HFFc6 (cell line): Measurements from ENCODE around the gene PCSK5. TPM values are rescaled to one million over a fixed set of nuclear protein-coding genes. Genes with fewer than 3 reads are reported as not detected.

Experiments used
- DNase-seq: peaks from one replicate; pipeline ENCODE4 v3.0.0-alpha.2; 2018
- H3K27ac Mint-ChIP-seq: 2 replicates; pipeline ENCODE4 v1.8.0; 2020; ENCODE audit warnings: mild to moderate bottlenecking, mixed read lengths
- H3K27me3 Mint-ChIP-seq: 2 replicates; pipeline ENCODE4 v1.8.0; 2021; ENCODE audit warnings: mild to moderate bottlenecking, moderate library complexity, mixed read lengths; ENCODE audit not compliant: insufficient read depth
- H3K36me3 Mint-ChIP-seq: 2 replicates; pipeline ENCODE4 v1.8.0; 2021; ENCODE audit warnings: low read depth, mixed read lengths
- H3K4me1 Mint-ChIP-seq: 2 replicates; pipeline ENCODE4 v1.8.0; 2020; ENCODE audit warnings: low read depth, mixed read lengths
- H3K4me3 Mint-ChIP-seq: 2 replicates; pipeline ENCODE4 v1.8.0; 2020; ENCODE audit warnings: mild to moderate bottlenecking, moderate library complexity, mixed read lengths
- H3K9me3 Mint-ChIP-seq: 2 replicates; pipeline ENCODE4 v1.8.0; 2020; ENCODE audit warnings: mild to moderate bottlenecking, mixed read lengths
- CTCF ChIP-seq: fragments of 200-600 bp; sonication (generic); IDR thresholded peaks from 2 replicates; pipeline ENCODE4 v1.5.0; 2021; ENCODE audit warnings: antibody characterized with exemption, mild to moderate bottlenecking
- total RNA-seq, 6 experiments: library from RNA; stranded (reverse); fragmentation: NEBNext Ultra II Directional; extraction: Animal tissue kit (Norgen Biotek cat#: 25700); gene quantifications; 2 replicates in 1 of 6; 3 replicates in 5 of 6; pipeline ENCODE4 v1.2.3, GENCODE V29; 2021

The PCSK5 gene
- total RNA-seq, 6 experiments from 2014 or later = 0.18 to 0.36 (median 0.22) TPM

GRCh38 chr9:76085596-76085995 lies 195.1 kb downstream of the PCSK5 start:
- Mint-ChIP-seq H3K4me3 (no peak overlapping the region), H3K9me3 (peaks cover 12% of the 10 kb centered on the region), H3K27ac (no peak overlapping the region), H3K36me3 (no peaks in the 10 kb centered on the region), H3K27me3 (no peaks in the 10 kb centered on the region), H3K4me1 (no peaks in the 10 kb centered on the region)
- TF ChIP-seq CTCF = no peak
- no peak for DNase-seq

- no peak for TF ChIP-seq CTCF
- Mint-ChIP-seq H3K27me3 (no peaks in the 10 kb centered on the region), H3K9me3 (peaks cover 12% of the 10 kb centered on the region), H3K36me3 (no peaks in the 10 kb centered on the region), H3K4me3 (no peak overlapping the region), H3K27ac (no peak overlapping the region), H3K4me1 (no peaks in the 10 kb centered on the region)
- DNase-seq = no peak
Measured at GRCh38 chr9:76086539-76086938, 196.1 kb downstream of the PCSK5 start.

- TF ChIP-seq CTCF = no peak
- no peaks in the 10 kb centered on the region for H3K36me3 Mint-ChIP-seq
- no peak overlapping the region for H3K27ac Mint-ChIP-seq
- H3K4me3 Mint-ChIP-seq = no peak overlapping the region
- no peaks in the 10 kb centered on the region for H3K27me3 Mint-ChIP-seq
- no peaks in the 10 kb centered on the region for H3K4me1 Mint-ChIP-seq
- H3K9me3 Mint-ChIP-seq = peaks cover 15% of the 10 kb centered on the region
- no peak for DNase-seq
Measured at GRCh38 chr9:76087976-76088375, 197.5 kb downstream of the PCSK5 start.

GRCh38 chr9:76090330-76090729 lies 199.9 kb downstream of the PCSK5 start:
- no peak overlapping the region for H3K27ac Mint-ChIP-seq
- no peak overlapping the region for H3K4me3 Mint-ChIP-seq
- DNase-seq = no peak
- no peak for TF ChIP-seq CTCF
- H3K9me3 Mint-ChIP-seq = peaks cover 21% of the 10 kb centered on the region
- H3K27me3 Mint-ChIP-seq = no peaks in the 10 kb centered on the region
- H3K4me1 Mint-ChIP-seq = no peaks in the 10 kb centered on the region
- H3K36me3 Mint-ChIP-seq = no peaks in the 10 kb centered on the region

- H3K4me3 Mint-ChIP-seq = no peak overlapping the region
- H3K27me3 Mint-ChIP-seq = no peaks in the 10 kb centered on the region
- no peak for DNase-seq
- H3K9me3 Mint-ChIP-seq = peaks cover 21% of the 10 kb centered on the region
- H3K27ac Mint-ChIP-seq = no peak overlapping the region
- TF ChIP-seq CTCF = no peak
- H3K4me1 Mint-ChIP-seq = no peaks in the 10 kb centered on the region
- H3K36me3 Mint-ChIP-seq = no peaks in the 10 kb centered on the region
Measured at GRCh38 chr9:76090909-76091308, 200.4 kb downstream of the PCSK5 start.

GRCh38 chr9:76092572-76092971 lies 202.1 kb downstream of the PCSK5 start:
- no peak for DNase-seq
- Mint-ChIP-seq H3K4me1 (no peaks in the 10 kb centered on the region), H3K4me3 (no peak overlapping the region), H3K27me3 (no peaks in the 10 kb centered on the region), H3K27ac (no peak overlapping the region), H3K9me3 (peaks cover 25% of the 10 kb centered on the region), H3K36me3 (no peaks in the 10 kb centered on the region)
- no peak for TF ChIP-seq CTCF
